Adrenal gland (tissue), 12 donors: Measurements from ENCODE around the gene DMD. TPM values are rescaled to one million over a fixed set of nuclear protein-coding genes. Genes with fewer than 3 reads are reported as not detected.

ENCODE experiments used
- DNase-seq, 7 donors: peaks; one replicate each; pipeline ENCODE4 v3.0.0-alpha.2; 2019 to 2020
- H3K27ac ChIP-seq, 5 donors: fragments of 200-600 bp; sonication (generic) in 4 of 5; 1 replicate in 3 of 5; 2 replicates in 2 of 5; pipeline versions ENCODE4 v1.5.1 to v1.8.0; 2016 to 2020; ENCODE audit warnings: mild to moderate bottlenecking in 1 of 5
- H3K27me3 ChIP-seq: fragments of 200-600 bp; 2 replicates; pipeline ENCODE4 v1.8.0; 2021
- H3K36me3 ChIP-seq, 2 donors: fragments of 200-600 bp; replicated peaks in 1 of 2; 1 replicate in 1 of 2; 2 replicates in 1 of 2; pipeline versions ENCODE4 v1.5.1 to v1.8.0; 2018 to 2022
- H3K4me1 ChIP-seq, 2 donors: fragments of 200-600 bp; replicated peaks in 1 of 2; 1 replicate in 1 of 2; 2 replicates in 1 of 2; pipeline versions ENCODE4 v1.5.1 to v1.8.0; 2018 to 2021
- H3K4me3 ChIP-seq, 4 donors: fragments of 200-600 bp; sonication (generic) in 3 of 4; one replicate each; pipeline ENCODE4 v1.5.1; 2016 to 2018
- H3K9me3 ChIP-seq, 3 donors: fragments of 200-600 bp; sonication (generic) in 1 of 3; replicated peaks in 1 of 3; 1 replicate in 2 of 3; 2 replicates in 1 of 3; pipeline versions ENCODE4 v1.5.1 to v1.8.0; 2016 to 2021
- CTCF ChIP-seq, 6 experiments: fragments of 450-650 bp in 4 of 6; fragments of 200-600 bp in 2 of 6; sonication (generic) in 1 of 6; IDR thresholded peaks; 1 replicate in 5 of 6; 2 replicates in 1 of 6; pipeline versions ENCODE4 v1.5.1 to v1.8.0; 2016 to 2021; ENCODE audit warnings: antibody characterized with exemption in 6 of 6, mild to moderate bottlenecking in 2 of 6, moderate library complexity in 1 of 6
- POLR2A ChIP-seq, 2 donors: fragments of 450-650 bp; IDR thresholded peaks; one replicate each; pipeline ENCODE4 v1.6.1; 2017; ENCODE audit warnings: antibody characterized with exemption in 2 of 2, mild to moderate bottlenecking in 2 of 2, moderate library complexity in 1 of 2
- WGBS, 4 donors: extraction: QIAGEN DNeasy Blood & Tissue Kit in 2 of 4; methylation state at CpG; one replicate each; pipeline versions ENCODE4 v1.1.5 to v1.1.7; 2013 to 2017; 5-methylcytosine and 5-hydroxymethylcytosine counted together
- intact Hi-C, 2 donors: fragments of 100-400 bp; cut with DNase I; formaldehyde crosslinking; loops; one replicate each; pipeline versions ENCODE4 v1.14.1 to v1.15.0; 2022 to 2023
- polyA plus RNA-seq, 3 donors: library from polyadenylated mRNA; stranded (reverse); fragments of 200-250 nt in 2 of 3; fragments of 350-450 nt in 1 of 3; fragmentation: Illumina TruSeq in 1 of 3; extraction: RNeasy Lipid Tissue Mini Kit (QIAGEN cat#74804) in 1 of 3; gene quantifications; one replicate each; pipeline ENCODE4 v1.2.3, GENCODE V29; 2013 to 2014
- total RNA-seq, 9 donors: library from RNA; depleted of rRNA in 4 of 9; stranded (reverse); fragments of >200 nt in 4 of 9; fragments of 120-200 nt in 1 of 9; fragmentation: NEBNext Ultra II Directional in 1 of 9; extraction: Animal tissue kit (Norgen Biotek cat#: 25700) in 1 of 9; gene quantifications; one replicate each; pipeline versions ENCODE4 v1.1.0 to v1.2.4, GENCODE V29; 2013 to 2023
- donor health status: healthy with polysubstance abuse.
- donor health status: Bipolar disorder and iron deficiency.
- donor health status: DM: yes; HTN: yes; CAD: no.
- donor health status: DM: no; HTN: no; CAD: no.
- donor health status: DM: no; HTN: no; CAD: no.
- donor health status: DM: yes; HTN: yes; CAD: no.

DMD gene
- total and polyA plus RNA-seq, 12 donors: 14.6 to 89.7 (median 36.2) TPM

GRCh38 chrX:32687379-32687778 is 524.0 kb downstream of the DMD start:
- Histone ChIP-seq H3K4me1 (no peaks in the 10 kb centered on the region), H3K27ac (no peak overlapping the region), H3K27me3 (no peaks in the 10 kb centered on the region), H3K9me3 (no peaks in the 10 kb centered on the region), H3K4me3 (no peak overlapping the region), H3K36me3 (no peaks in the 10 kb centered on the region)
- intact Hi-C loops: no loop called here
- 30 to 93% (median 53%) methylated on average over 1 of the region's 1 CpG for WGBS, 4 donors
- no peak for DNase-seq
- TF ChIP-seq POLR2A (IDR thresholded peaks at IDR 0.05) (no peak), CTCF (IDR thresholded peaks at IDR 0.05) (no peak)

GRCh38 chrX:32678487-32678886 is 532.9 kb downstream of the DMD start:
- Histone ChIP-seq H3K27me3 (no peaks in the 10 kb centered on the region), H3K27ac (no peak overlapping the region), H3K36me3 (no peaks in the 10 kb centered on the region), H3K4me3 (no peak overlapping the region), H3K9me3 (no peaks in the 10 kb centered on the region), H3K4me1 (no peaks in the 10 kb centered on the region)
- intact Hi-C loops: no loop called here
- TF ChIP-seq POLR2A (IDR thresholded peaks at IDR 0.05): no peak
- TF ChIP-seq CTCF (IDR thresholded peaks at IDR 0.05): no peak
- DNase-seq: no peak
- WGBS, 4 donors: 78 to 97% (median 87%) methylated on average over 5 of the region's 5 CpGs

- no peaks in the 10 kb centered on the region for H3K27me3 ChIP-seq
- no peak for TF ChIP-seq POLR2A (IDR thresholded peaks at IDR 0.05)
- TF ChIP-seq CTCF (IDR thresholded peaks at IDR 0.05): peak in 4 of 6 experiments; percentile 6 to 36 (median 24)
- no peak overlapping the region for H3K27ac ChIP-seq
- 26 to 39% (median 35%) methylated on average over 4 of the region's 4 CpGs for WGBS, 4 donors
- DNase-seq: no peak
- H3K4me1 ChIP-seq: no peaks in the 10 kb centered on the region
- intact Hi-C loops: no loop called here
- no peak overlapping the region for H3K4me3 ChIP-seq
- H3K36me3 ChIP-seq: no peaks in the 10 kb centered on the region
- H3K9me3 ChIP-seq: no peaks in the 10 kb centered on the region
These were observed 538.2 kb downstream of the DMD start for GRCh38 chrX:32673193-32673592.

- H3K36me3 ChIP-seq: no peaks in the 10 kb centered on the region
- H3K27ac ChIP-seq: no peak overlapping the region
- H3K27me3 ChIP-seq: no peaks in the 10 kb centered on the region
- no peak for DNase-seq
- no peak overlapping the region for H3K4me3 ChIP-seq
- no peaks in the 10 kb centered on the region for H3K4me1 ChIP-seq
- intact Hi-C loops: no loop called here
- WGBS, 4 donors: 84 to 96% (median 93%) methylated on average over 2 of the region's 2 CpGs
- TF ChIP-seq POLR2A (IDR thresholded peaks at IDR 0.05): no peak
- no peak for TF ChIP-seq CTCF (IDR thresholded peaks at IDR 0.05)
- no peaks in the 10 kb centered on the region for H3K9me3 ChIP-seq
These were observed 548.8 kb downstream of the DMD start for GRCh38 chrX:32662516-32662915.
